Naive thymus-derived CD8-positive, alpha-beta T cell (primary cell): ENCODE results near the gene BLMH. TPM values are rescaled to one million over a fixed set of nuclear protein-coding genes. Genes with fewer than 3 reads are reported as not detected.

ENCODE experiments used
- ATAC-seq, 2 donors: fragments of 150-1000 bp; cut with Tn5 transposase in 1 of 2; sonication (Bioruptor Pico), chemical (Tn5 transposase) in 1 of 2; 1 replicate in 1 of 2; 2 replicates in 1 of 2; pipeline ENCODE4 v1.10.0; 2021; ENCODE audit warnings: mild to moderate bottlenecking in 2 of 2, moderate library complexity in 2 of 2
- POLR2A ChIA-PET: fragments of 350-600 bp; sonication (Branson Sonifier 250); formaldehyde crosslinking; loops from one replicate; lab custom pipeline; 2021; ENCODE audit warnings: antibody characterized with exemption; lab: Charles Lee
- DNase-seq, 10 donors: peaks; one replicate each; pipeline versions ENCODE4 v3.0.0 to v3.0.0-alpha.2; 2020 to 2022
- H3K27ac Mint-ChIP-seq, 10 donors: one replicate each; pipeline ENCODE4 v1.8.0; 2020 to 2022; ENCODE audit warnings: mild to moderate bottlenecking in 10 of 10, mixed read lengths in 10 of 10, moderate library complexity in 4 of 10, inconsistent platforms in 1 of 10
- H3K27me3 Mint-ChIP-seq, 5 donors: one replicate each; pipeline ENCODE4 v1.8.0; 2021 to 2022; ENCODE audit warnings: mixed read lengths in 5 of 5
- H3K36me3 Mint-ChIP-seq, 3 donors: one replicate each; pipeline ENCODE4 v1.8.0; 2020 to 2022; ENCODE audit warnings: mixed read lengths in 3 of 3, mild to moderate bottlenecking in 2 of 3, inconsistent platforms in 1 of 3
- H3K4me1 Mint-ChIP-seq, 4 donors: one replicate each; pipeline ENCODE4 v1.8.0; 2021 to 2022; ENCODE audit warnings: mixed read lengths in 4 of 4
- H3K4me3 Mint-ChIP-seq, 10 donors: one replicate each; pipeline ENCODE4 v1.8.0; 2020 to 2022; ENCODE audit warnings: mild to moderate bottlenecking in 10 of 10, mixed read lengths in 10 of 10, moderate library complexity in 6 of 10, inconsistent platforms in 1 of 10
- H3K9me3 Mint-ChIP-seq, 9 donors: one replicate each; pipeline ENCODE4 v1.8.0; 2020 to 2022; ENCODE audit warnings: mixed read lengths in 9 of 9, mild to moderate bottlenecking in 3 of 9, inconsistent platforms in 1 of 9, moderate library complexity in 1 of 9
- polyA plus RNA-seq, 3 donors: library from polyadenylated mRNA; unstranded; fragments of 300-500 nt; fragmentation: Illumina TruSeq; gene quantifications; one replicate each; pipeline ENCODE4 v1.2.3, GENCODE V29; 2021
- total RNA-seq, 8 experiments: library from RNA in 2 of 8; stranded (reverse) in 2 of 8; gene quantifications; one replicate each; pipeline ENCODE4 v1.2.3 and lab custom pipeline; 2021 to 2026

BLMH gene
- total and polyA plus RNA-seq, 5 experiments from 2014 or later, result 17.6 to 52.0 (median 28.3) TPM

- ATAC-seq (no peak), DNase-seq (no peak)
- no peak overlapping the region for H3K27ac Mint-ChIP-seq
- H3K9me3 Mint-ChIP-seq, result peaks cover 0 to 5% (median 3%) of the 10 kb centered on the region in 9 donors
- H3K4me3 Mint-ChIP-seq, result no peak overlapping the region
- H3K27me3 Mint-ChIP-seq, result peaks cover 0 to 1% (median 0%) of the 10 kb centered on the region in 5 donors
- peaks cover 0 to 7% (median 2%) of the 10 kb centered on the region in 3 donors for H3K36me3 Mint-ChIP-seq
- H3K4me1 Mint-ChIP-seq, result peaks cover 0 to 2% (median 0%) of the 10 kb centered on the region in 4 donors
- POLR2A ChIA-PET, result interaction anchor here (0.7 kb wide), 1 partner anchor 10 kb away, joined by 3 read pairs; the partner anchor contains the start of gene BLMH
These were observed 10.5 kb upstream of the BLMH start for GRCh38 chr17:30302241-30302640.

- no peak for ATAC-seq
- Mint-ChIP-seq H3K9me3 (peaks cover 0 to 5% (median 3%) of the 10 kb centered on the region in 9 donors), H3K27me3 (peaks cover 0 to 1% (median 0%) of the 10 kb centered on the region in 5 donors), H3K4me3 (no peak overlapping the region), H3K27ac (no peak overlapping the region), H3K4me1 (peaks cover 0 to 2% (median 0%) of the 10 kb centered on the region in 4 donors), H3K36me3 (peaks cover 0 to 7% (median 2%) of the 10 kb centered on the region in 3 donors)
- no peak for DNase-seq
- POLR2A ChIA-PET, result interaction anchor here (1.2 kb wide), 1 partner anchor 9 kb away, joined by 3 read pairs; the partner anchor contains the start of gene BLMH
These were observed 9.1 kb upstream of the BLMH start for GRCh38 chr17:30300818-30301217.

- POLR2A ChIA-PET, result no interaction called here
- peaks cover 0 to 1% (median 0%) of the 10 kb centered on the region in 5 donors for H3K27me3 Mint-ChIP-seq
- no peak for DNase-seq
- H3K36me3 Mint-ChIP-seq, result peaks cover 0 to 7% (median 2%) of the 10 kb centered on the region in 3 donors
- H3K4me3 Mint-ChIP-seq, result no peak overlapping the region
- ATAC-seq, result no peak
- peak overlapping the region in 1 of 10 donors; percentile 25 for H3K27ac Mint-ChIP-seq
- peaks cover 0 to 2% (median 0%) of the 10 kb centered on the region in 4 donors for H3K4me1 Mint-ChIP-seq
- peaks cover 0 to 5% (median 3%) of the 10 kb centered on the region in 9 donors for H3K9me3 Mint-ChIP-seq
These were observed 7.3 kb upstream of the BLMH start for GRCh38 chr17:30299000-30299399.

- no peak for DNase-seq
- POLR2A ChIA-PET, result no interaction called here
- no peak for ATAC-seq
- Mint-ChIP-seq H3K9me3 (peaks cover 0 to 5% (median 3%) of the 10 kb centered on the region in 9 donors), H3K27me3 (peaks cover 0 to 1% (median 0%) of the 10 kb centered on the region in 5 donors), H3K27ac (no peak overlapping the region), H3K4me1 (peaks cover 0 to 2% (median under 1%) of the 10 kb centered on the region in 4 donors), H3K4me3 (no peak overlapping the region), H3K36me3 (peaks cover 0 to 7% (median 2%) of the 10 kb centered on the region in 3 donors)
These were observed 6.0 kb upstream of the BLMH start for GRCh38 chr17:30297715-30298114.

GRCh38 chr17:30296499-30297080, 4.8 kb upstream of the BLMH start:
- DNase-seq, result no peak
- Mint-ChIP-seq H3K4me1 (peaks cover 0 to 6% (median 3%) of the 10 kb centered on the region in 4 donors), H3K9me3 (peaks cover 0 to 5% (median 3%) of the 10 kb centered on the region in 9 donors), H3K4me3 (no peak overlapping the region), H3K27ac (no peak overlapping the region), H3K36me3 (peaks cover 0 to 7% (median 2%) of the 10 kb centered on the region in 3 donors), H3K27me3 (peaks cover 0 to 1% (median 0%) of the 10 kb centered on the region in 5 donors)
- POLR2A ChIA-PET, result no interaction called here
- no peak for ATAC-seq

- Mint-ChIP-seq H3K4me1 (peaks cover 9 to 25% (median 19%) of the 10 kb centered on the region in 4 donors), H3K36me3 (peaks cover 0 to 14% (median 3%) of the 10 kb centered on the region in 3 donors), H3K4me3 (peak overlapping the region in 3 of 10 donors; percentile 52 to 79 (median 79)), H3K27me3 (peaks cover 0 to under 1% (median 0%) of the 10 kb centered on the region in 5 donors), H3K27ac (peak overlapping the region in 6 of 10 donors; percentile 74 to 86 (median 79)), H3K9me3 (no peaks in the 10 kb centered on the region)
- POLR2A ChIA-PET, result interaction anchor here (0.5 to 2.1 kb wide), 9 partner anchors 8 to 1019 kb away, joined by 3 to 17 read pairs (median 3); partner anchors contain the start of gene GOSR1
- ATAC-seq (no peak), DNase-seq (no peak)
These were observed 628 bp upstream of the BLMH start for GRCh38 chr17:30292286-30292858.

- DNase-seq, result peak in 5 of 10 donors; percentile 9 to 32 (median 18)
- Mint-ChIP-seq H3K27me3 (no peaks in the 10 kb centered on the region), H3K4me3 (peak overlapping the region in 9 of 10 donors; percentile 90 to 97 (median 95)), H3K9me3 (no peaks in the 10 kb centered on the region), H3K27ac (peak overlapping the region; percentile 36 to 92 (median 87)), H3K36me3 (peaks cover 0 to 28% (median 10%) of the 10 kb centered on the region in 3 donors), H3K4me1 (peaks cover 9 to 25% (median 19%) of the 10 kb centered on the region in 4 donors)
- POLR2A ChIA-PET, result interaction anchor here (0.9 to 2.1 kb wide), 6 partner anchors 10 to 166 kb away, joined by 3 to 17 read pairs (median 10); no protein-coding TSS in a partner anchor
- ATAC-seq, result peak; percentile 34 to 45
These were observed 825 bp downstream of the BLMH start for GRCh38 chr17:30290696-30291542.

GRCh38 chr17:30290077-30290476, 1.7 kb downstream of the BLMH start:
- Mint-ChIP-seq H3K27ac (peak overlapping the region in 1 of 10 donors; percentile 86), H3K36me3 (peaks cover 0 to 36% (median 15%) of the 10 kb centered on the region in 3 donors), H3K4me1 (peaks cover 9 to 25% (median 19%) of the 10 kb centered on the region in 4 donors), H3K9me3 (no peaks in the 10 kb centered on the region), H3K27me3 (no peaks in the 10 kb centered on the region), H3K4me3 (peak overlapping the region in 8 of 10 donors; percentile 90 to 97 (median 95))
- no peak for ATAC-seq
- DNase-seq, result no peak
- POLR2A ChIA-PET, result no interaction called here

GRCh38 chr17:30279156-30279555, 12.6 kb downstream of the BLMH start:
- Mint-ChIP-seq H3K9me3 (no peaks in the 10 kb centered on the region), H3K4me3 (no peak overlapping the region), H3K27ac (no peak overlapping the region), H3K27me3 (no peaks in the 10 kb centered on the region), H3K36me3 (peaks cover 0 to 85% (median 16%) of the 10 kb centered on the region in 3 donors), H3K4me1 (peaks cover 0 to 6% (median 0%) of the 10 kb centered on the region in 4 donors)
- ATAC-seq, result no peak
- DNase-seq, result no peak
- POLR2A ChIA-PET, result interaction anchor here (0.6 kb wide), 1 partner anchor 794 kb away, joined by 3 read pairs; no protein-coding TSS in a partner anchor

GRCh38 chr17:30278032-30278431, 13.7 kb downstream of the BLMH start:
- POLR2A ChIA-PET, result no interaction called here
- Mint-ChIP-seq H3K27ac (no peak overlapping the region), H3K27me3 (no peaks in the 10 kb centered on the region), H3K9me3 (no peaks in the 10 kb centered on the region), H3K4me3 (no peak overlapping the region), H3K36me3 (peaks cover 0 to 86% (median 21%) of the 10 kb centered on the region in 3 donors), H3K4me1 (peaks cover 0 to 6% (median 0%) of the 10 kb centered on the region in 4 donors)
- ATAC-seq, result no peak
- peak in 2 of 10 donors; percentile 7 to 15 for DNase-seq

GRCh38 chr17:30275911-30276310, 15.8 kb downstream of the BLMH start:
- Mint-ChIP-seq H3K4me3 (no peak overlapping the region), H3K36me3 (peaks cover 0 to 89% (median 37%) of the 10 kb centered on the region in 3 donors), H3K27ac (peak overlapping the region in 1 of 10 donors; percentile 55), H3K9me3 (no peaks in the 10 kb centered on the region), H3K4me1 (peaks cover 0 to 4% (median 0%) of the 10 kb centered on the region in 4 donors), H3K27me3 (no peaks in the 10 kb centered on the region)
- POLR2A ChIA-PET, result no interaction called here
- ATAC-seq, result no peak
- DNase-seq, result no peak

GRCh38 chr17:30274887-30275286, 16.9 kb downstream of the BLMH start:
- no peak for ATAC-seq
- Mint-ChIP-seq H3K4me3 (no peak overlapping the region), H3K4me1 (peaks cover 0 to 2% (median 0%) of the 10 kb centered on the region in 4 donors), H3K36me3 (peaks cover 0 to 89% (median 41%) of the 10 kb centered on the region in 3 donors), H3K9me3 (no peaks in the 10 kb centered on the region), H3K27me3 (no peaks in the 10 kb centered on the region), H3K27ac (peak overlapping the region in 1 of 10 donors; percentile 83)
- no peak for DNase-seq
- POLR2A ChIA-PET, result no interaction called here
